Pons (tissue), 1 donor: ENCODE data around the gene LIPI.
"Not testable (repeated sequence)": the region's sequence is repeated elsewhere in the genome, so short reads cannot be mapped to it uniquely, and the experiment has no call there.

Source experiments
- DNase-seq: peaks from one replicate; pipeline ENCODE4 v3.0.0-alpha.2; 2016; ENCODE audit warnings: low spot score

The LIPI gene

DNA sequence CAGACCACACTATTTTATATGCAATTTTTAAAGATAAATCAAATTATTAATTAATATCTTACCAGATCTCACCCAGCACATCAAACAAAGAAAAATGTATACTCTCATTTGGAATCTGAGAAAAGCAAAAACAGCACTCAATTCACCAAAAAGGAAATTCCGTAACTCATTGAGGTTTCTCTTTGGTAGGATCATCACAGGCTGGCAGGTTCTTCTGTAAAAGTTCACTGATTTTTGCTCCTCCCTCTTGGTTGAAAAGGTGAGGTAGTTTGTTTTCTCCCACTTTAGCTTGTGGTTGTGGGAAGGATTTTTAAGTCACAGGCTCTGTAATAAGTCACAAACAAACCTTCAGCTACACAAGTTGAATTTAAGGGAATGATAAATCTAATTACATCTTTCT is at the start of gene LIPI:
Gene LIPI (minus strand): TSS at position 218 of the 400 bp plus-strand sequence. CDS start 110 bp downstream, at position 108.
- no peak for DNase-seq

DNA sequence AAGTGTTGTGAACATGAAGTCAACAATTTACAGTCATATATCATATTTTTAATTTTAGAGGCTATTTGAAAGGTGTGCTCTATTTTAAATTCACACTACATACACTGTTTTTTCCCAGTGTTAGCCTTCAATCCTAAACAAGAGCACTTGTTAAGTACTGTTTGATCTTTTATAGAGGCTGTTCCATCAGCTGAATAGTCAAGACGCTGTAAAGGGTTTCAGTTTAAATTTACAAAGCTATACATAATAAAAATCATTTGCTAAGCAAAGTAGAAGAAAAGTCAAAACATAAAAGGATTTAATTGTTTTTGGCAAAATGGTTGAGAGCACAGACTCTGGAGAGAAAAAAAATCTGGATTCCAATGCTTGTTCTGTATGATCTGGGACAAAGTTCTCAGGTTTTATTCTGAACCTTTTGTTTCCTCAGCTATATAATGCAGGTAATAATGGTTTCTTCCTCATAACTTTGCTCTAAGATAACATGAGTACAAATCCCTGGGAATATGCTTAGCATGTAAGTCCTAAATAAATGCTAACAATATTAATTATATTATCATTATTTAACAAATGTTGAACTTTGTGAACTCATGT is 49.5 kb upstream of the LIPI start:
- no peak for DNase-seq

GRCh38 chr21:14259747-14260146 is 49.0 kb upstream of the LIPI start:
- peak; percentile 84 for DNase-seq

DNA sequence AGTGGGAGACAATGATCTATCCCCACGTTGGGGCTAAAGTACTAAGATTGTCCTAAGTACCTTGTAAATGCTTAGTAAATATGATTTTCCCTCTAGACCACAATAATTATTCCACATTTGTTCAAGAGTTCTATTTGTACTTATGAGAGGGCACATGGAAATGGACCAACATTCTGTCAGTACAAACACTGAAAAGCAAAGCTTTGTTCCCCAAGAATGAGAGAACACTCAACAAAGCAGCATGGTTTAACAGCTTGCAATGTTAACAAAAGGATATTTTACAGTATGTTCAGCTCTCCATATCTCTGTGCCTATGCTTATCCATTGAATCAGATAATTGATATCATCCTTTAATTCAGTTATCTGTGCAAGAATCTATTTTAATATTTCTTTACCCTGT is 40.6 kb upstream of the LIPI start:
- DNase-seq = peak; percentile 72

DNA sequence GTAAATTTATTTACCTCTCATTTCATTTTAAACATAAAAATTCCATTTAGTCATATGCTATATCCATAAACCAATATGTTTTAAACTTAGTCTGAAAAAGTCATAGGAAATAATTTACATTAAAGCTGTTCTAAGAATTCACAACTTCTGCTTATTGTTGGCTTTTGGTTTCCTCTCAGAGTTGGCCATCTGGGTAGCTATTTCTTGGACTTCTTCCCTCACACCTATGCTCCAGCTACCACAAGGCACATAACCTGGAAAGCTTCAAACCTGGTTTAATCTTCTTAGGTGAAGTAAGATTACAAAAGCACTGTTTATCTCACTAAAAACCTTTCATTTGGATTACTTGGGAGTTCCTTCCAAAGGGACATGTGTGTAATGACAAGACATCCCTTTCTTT is 35.0 kb upstream of the LIPI start:
- no peak for DNase-seq

DNA sequence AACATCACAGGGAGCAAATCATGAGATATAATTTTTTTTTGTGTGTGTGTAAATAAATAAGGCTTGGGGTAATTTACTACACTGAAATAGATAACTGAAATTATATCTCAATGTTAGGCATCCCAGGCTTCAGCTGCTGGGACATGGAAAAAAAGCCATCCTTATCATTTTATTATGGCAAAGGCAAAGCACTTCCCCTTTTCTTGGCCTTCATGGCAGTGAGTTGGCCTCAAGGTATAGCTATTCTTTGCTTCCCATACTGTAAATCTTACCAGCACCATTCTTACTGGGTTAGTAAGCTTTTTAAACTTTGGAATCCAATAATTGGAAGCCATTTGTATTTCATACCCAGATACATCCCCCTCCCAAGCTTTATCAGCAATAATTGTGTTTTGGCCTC is 34.2 kb upstream of the LIPI start:
- no peak for DNase-seq

GRCh38 chr21:14243874-14244273 is 33.1 kb upstream of the LIPI start:
- DNase-seq = no peak

DNA sequence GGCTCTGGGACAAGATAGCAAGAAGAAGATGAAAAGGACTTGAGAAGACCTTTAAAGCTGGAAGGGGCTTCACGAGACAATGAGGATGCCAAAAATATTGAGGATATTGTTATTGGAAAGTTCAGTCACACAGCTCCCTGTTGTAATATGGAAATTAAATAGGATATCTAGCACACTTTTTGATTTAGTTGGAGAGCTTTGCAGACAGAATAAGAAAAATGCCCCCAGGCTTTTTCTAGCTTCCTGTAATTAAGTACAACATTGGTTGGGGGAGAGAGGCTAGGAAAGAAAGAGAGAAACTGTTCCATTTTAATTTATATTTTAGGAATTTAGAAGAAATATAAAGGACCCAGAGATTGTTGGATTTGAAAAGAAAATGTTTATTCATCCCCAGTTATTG is 32.7 kb upstream of the LIPI start:
- no peak for DNase-seq

DNA sequence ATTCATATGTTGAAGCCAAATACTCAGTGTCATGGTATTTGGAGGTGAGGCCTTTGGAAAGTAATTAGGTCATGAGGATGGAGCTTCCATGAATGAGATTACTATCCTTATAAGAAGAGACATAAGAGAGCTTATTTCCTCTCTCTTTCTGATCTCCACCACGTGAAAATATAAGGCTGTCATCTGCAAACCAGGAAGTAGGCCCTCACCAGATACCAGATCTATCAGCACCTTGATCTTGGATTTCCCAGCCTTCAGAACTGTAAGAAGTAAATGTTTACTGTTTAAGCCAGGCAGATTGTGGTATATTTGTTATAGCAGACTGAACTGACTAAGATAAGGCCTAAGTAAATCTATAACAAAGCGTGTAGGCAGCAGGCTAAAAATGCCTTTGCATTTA is 30.5 kb upstream of the LIPI start:
- no peak for DNase-seq

GRCh38 chr21:14239281-14239680 is 28.5 kb upstream of the LIPI start:
- no peak for DNase-seq

GRCh38 chr21:14236180-14236579 is 25.4 kb upstream of the LIPI start:
- no peak for DNase-seq

- DNase-seq = no peak
Observed at GRCh38 chr21:14235101-14235500, 24.3 kb upstream of the LIPI start.

GRCh38 chr21:14229399-14229798 is 18.6 kb upstream of the LIPI start:
- DNase-seq = no peak

- no peak for DNase-seq
Observed at GRCh38 chr21:14223365-14223764, 12.6 kb upstream of the LIPI start.

- peak; percentile 69 for DNase-seq
Observed at GRCh38 chr21:14215971-14216641, 5.4 kb upstream of the LIPI start, which contains the start of gene RBM11. Gene RBM11, plus strand, starts transcription at chr21:14216157. Its CDS starts 30 bp downstream, at chr21:14216187.

DNA sequence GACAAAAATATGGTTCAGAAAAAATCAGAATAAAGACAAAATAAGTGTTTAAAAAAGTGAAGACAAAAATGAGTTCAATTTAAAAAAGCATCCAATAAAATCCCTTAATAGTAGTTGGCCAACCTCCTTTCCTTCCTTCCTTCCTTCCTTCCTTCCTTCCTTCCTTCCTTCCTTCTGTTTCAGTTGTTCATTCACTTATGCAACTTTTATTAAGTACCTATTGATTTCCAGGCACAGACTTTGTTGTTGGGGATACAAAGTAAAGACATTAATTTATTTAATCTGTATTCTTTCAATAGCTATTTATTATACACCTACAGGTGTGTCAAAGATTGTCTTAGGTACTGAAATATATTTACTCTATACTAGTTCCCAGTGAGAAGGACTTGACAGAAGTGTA is 2.4 kb upstream of the LIPI start:
- no peak for DNase-seq

- no peak for DNase-seq
Observed at GRCh38 chr21:14206222-14206621, 4.5 kb downstream of the LIPI start.

- DNase-seq = not testable (repeated sequence)
Observed at GRCh38 chr21:14166463-14167223, 44.1 kb downstream of the LIPI start.

GRCh38 chr21:14143999-14144398 is 66.8 kb downstream of the LIPI start:
- DNase-seq = no peak

- DNase-seq = no peak
Observed at GRCh38 chr21:14124266-14124665, 86.5 kb downstream of the LIPI start.

- DNase-seq = no peak
Observed at GRCh38 chr21:14121719-14122118, 89.0 kb downstream of the LIPI start.

GRCh38 chr21:14120091-14120734 is 90.5 kb downstream of the LIPI start:
- DNase-seq = peak; percentile 65

DNA sequence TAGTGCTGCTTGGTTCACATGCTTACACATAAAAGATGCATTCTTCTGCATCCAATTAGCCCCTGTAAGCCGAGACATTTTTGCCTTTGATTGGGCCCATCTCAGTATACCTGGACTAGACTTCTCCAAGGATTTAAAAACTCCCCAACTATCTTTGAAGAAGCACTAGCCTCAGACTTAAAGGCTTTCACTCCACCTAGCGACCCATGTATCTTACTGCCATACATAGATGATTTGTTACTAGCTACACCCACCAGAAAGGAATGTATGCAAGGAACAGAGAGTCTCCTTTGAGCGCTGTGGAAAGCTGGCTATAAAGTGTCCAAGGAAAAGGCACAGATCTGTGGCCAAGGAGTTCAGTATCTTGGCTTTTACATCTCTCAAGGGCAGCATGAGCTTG is 91.7 kb downstream of the LIPI start:
- no peak for DNase-seq
